SH-SY5Y (cell line): ENCODE measurements around the gene SEC11A.

Source experiments
- GATA2 ChIP-seq: IDR thresholded peaks from 2 replicates; pipeline ENCODE4 v1.6.1; 2011; ENCODE audit warnings: mild to moderate bottlenecking, low read depth, low read length
- GATA3 ChIP-seq: IDR thresholded peaks from 2 replicates; pipeline ENCODE4 v1.6.1; 2011; ENCODE audit warnings: low read depth, mild to moderate bottlenecking, low read length, moderate library complexity

DNA sequence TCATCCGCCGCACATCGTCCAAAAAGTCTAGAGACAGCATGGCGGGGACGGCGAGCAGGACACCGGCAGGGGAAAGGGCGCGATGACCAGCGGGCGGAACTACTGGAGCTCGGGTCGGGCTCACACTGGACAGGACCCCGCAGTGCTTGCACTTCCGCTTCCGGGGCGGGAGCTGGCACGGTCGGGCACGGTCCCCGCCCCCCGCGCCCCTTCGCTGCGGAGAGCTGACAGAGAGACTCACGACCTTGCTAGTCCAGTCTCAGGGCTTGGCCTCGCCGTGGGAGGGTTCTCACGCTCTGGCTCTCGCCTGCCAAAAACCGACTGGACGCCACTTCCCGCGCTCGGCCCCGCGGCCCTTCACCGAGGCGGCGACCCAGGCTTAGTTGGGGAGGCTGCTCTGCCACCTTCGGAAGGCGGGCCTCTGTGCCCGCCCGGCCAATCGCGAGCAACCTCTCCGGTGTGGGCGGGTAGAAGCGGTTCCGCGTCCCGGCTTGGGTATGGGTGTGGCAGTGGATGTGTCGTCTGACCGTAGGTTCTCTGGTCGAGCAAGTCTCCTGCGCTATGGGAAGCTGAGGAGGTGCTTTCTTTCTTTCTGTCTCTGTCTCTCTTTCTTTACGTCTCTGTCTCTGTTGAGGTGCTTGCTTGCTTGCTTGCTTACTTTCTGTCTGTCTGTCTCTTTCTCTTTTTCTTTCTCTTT lies at the start of gene SEC11A:
- TF ChIP-seq GATA3 (no peak), GATA2 (no peak)
